Measurements from ENCODE around the gene STK33.

Gene STK33

DNA sequence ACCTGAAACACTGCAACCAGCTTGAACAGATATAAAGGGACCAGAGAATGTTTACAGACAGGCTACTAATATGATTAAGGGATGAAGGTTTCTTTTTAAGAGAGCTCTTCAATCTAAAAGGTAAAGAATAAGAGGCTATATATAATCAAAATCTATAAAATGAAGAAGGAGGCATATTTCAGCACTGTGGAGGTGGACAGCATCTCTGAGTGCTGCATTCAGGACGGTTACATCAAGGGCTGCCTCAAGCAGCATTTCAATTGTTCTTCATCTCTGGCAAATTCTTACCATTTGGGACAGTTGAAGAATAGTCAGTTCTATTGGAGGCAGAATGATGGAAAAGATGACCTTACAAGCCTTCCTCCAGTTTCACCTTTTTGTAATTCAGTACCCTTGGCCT is 190.7 kb downstream of the STK33 start:
- no peak for DNase-seq

DNA sequence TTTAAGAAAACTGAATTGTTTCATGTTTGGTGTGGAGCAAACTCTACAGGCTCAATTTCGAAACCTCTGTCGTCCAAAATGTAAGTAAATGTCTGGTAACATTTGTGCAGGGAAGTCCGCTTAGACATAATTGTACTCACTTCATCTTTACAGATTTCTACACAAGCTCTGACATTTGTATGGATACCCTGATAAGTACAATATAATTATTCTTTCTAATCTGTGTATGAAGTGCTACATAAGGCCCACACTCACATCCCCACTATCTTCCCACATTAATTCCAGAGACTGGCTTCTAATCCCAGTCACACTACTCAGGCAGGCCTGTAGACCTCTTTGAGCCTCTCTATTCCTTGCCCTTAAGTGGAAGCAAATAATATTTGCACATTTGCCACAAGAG is 201.1 kb downstream of the STK33 start:
- no peak for DNase-seq

DNA sequence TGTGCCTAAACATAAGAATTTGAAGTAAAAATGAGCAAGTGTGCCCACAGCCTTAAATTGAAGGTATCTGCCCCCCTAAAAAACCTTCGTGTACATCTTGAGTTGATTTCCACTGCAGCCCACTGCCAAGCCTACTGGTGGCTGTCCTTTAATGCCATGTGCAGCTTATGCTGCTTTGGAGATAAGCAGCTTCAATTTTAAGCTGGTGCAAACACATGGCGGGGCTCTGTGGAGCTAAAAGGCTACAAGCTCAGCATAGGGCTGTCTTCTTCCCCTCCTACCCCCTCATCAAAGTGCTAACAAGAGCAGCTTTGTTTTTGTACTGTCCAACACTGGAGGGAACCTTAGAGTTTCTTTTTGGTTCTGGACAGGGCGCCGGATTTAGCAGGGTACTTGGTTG is 201.9 kb downstream of the STK33 start:
- DNase-seq: no peak

DNA sequence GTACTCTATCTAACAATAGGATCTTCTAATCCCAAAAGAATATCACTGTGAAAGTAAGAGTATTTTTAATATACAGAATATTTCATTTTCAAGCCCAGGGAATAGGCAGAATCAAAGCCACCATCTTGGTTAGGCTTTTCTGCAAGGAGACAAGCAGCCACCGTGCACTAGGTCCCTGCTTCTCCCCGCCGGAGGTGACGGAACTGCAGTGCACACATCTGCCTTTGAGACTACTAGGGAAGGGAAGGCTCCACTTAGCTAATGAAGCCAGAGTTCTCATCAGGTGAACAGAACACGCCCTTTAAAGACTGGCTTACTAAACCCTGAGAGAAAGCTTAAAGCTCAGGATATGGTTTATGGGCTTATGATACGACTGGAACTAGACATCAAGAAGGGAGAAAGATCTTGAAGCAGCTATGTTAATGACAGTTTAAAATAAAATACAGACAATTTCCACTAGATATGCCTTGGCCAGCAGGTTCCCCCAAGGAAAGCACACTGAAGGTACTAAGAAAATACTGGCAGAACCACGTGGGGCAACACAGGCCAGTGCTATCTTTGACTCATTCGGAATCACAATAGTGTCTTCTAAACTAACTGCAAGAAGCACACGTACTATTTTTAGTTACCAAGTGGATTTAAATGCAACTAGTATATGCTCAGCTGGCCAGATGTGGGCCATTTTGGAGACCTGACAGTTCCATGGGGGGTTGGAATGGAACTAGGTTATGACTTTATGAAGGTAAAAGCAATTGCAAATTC is 203.0 kb downstream of the STK33 start:
- no peak for DNase-seq

DNA sequence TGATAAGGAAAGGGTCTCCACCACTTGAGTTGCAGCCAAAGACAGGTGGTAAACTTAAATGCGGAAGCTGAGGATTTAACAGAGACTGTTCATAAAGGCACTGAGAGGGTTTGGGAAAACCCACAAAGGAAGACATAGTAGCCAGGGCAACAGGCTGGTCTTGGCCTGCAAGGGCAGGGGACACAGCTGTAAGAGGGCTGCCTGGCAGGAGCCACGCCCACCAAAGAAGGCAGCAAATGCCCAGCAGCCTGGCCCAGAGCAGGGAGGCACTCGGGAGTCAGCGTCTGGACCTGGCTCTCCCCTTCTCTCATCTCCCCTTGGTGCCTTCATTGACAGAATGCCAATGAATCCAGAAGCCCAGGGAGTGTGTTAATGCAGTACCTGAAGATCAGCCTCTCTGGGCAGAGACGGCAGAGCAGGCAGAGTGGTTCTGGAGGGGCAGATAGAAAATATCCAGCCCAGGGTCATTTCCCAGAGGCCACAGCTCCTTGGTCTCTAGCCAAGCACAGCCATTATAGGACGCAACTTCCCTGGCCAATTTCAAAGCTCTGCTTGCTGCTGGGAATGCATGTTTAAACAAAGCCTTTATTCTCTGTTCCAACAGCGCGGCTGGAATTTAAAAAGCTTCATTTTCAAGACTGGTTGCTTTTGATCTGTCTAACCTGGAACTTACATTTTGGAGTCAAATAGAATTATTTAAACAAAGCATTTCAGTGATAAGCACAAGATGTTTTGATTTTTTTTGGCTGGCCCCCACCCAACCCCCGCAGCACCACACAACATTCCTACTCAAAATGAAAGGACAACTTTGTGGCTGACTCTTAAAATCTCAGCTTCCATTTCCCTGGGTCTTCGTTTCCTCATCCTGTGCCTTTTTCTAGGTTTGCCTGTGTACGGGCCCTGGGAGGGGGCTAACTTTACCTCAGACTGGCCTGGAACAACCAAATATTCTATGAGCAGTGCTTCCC is 204.7 kb downstream of the STK33 start:
- no peak for DNase-seq

DNA sequence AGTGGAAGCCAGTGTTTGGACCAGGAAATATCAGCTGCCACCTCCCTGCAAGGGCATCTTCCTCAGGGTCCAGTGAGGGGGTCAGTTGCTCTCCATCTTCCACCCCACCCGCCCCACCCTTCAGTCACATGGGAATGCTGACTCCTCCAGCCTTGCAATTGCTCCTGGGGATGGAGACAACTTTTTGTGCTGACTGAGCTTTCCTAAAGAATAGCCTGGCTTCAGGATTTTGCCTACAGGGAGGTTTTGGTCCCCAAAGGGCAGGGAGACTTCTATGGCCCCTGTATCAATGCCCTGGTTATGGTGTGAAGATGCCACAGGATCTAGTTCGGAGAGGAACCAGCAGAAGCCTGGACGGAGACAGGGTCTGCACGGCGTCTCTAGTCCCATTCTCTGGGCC is 206.3 kb downstream of the STK33 start:
- DNase-seq: no peak

DNA sequence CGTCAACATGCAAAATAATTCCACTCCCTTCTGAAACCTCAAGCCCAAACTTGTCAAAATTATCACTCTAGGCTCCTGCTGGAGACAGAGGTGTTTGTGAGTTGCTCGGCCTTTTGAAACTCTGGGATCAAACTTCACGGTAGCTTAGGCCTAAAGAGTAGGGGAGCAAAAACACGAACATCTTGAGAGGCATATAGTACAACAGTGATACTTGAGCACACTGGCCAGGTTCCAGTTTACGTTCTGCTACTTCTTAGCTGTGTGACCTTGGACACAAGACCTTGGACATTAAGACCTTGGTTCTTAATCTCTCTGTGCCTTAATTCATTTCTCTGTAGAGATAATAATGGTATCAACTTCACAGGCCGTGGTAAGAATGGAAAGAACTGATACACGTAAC is 206.9 kb downstream of the STK33 start:
- DNase-seq: no peak

DNA sequence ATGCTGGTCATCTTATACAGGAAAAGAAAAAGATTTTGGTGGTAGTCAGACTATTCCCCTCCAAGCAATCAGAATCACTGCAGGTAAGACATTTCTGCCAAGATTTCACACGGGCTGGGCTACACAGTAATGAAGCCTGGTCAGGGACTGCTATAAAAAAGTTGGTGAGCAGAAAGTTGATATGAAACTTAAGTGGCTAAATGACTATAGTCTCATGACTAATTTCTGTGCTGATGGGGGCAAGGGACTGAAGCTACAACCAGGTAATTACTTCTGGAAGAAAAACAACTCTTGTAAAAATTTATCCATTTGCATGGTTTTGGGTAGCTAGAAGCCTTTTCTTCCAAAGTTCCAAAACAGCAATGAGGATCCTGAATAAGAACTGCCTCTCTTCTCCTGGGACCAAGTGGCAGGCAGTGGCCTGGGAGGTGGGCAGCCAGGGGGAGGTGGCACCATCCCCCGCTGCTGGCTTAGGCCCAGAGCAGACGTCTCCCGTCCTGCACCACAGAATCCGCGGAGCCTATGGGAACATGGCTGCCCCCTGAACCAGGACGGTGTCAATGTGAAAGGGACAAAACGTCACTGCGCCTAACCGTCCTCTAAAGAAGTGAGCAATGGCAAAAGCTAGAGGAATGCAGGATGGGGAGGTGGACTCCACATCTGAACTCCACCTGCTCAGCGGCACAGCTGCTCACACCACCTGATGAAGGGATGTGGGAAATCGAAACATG is 207.7 kb downstream of the STK33 start:
- DNase-seq: no peak

DNA sequence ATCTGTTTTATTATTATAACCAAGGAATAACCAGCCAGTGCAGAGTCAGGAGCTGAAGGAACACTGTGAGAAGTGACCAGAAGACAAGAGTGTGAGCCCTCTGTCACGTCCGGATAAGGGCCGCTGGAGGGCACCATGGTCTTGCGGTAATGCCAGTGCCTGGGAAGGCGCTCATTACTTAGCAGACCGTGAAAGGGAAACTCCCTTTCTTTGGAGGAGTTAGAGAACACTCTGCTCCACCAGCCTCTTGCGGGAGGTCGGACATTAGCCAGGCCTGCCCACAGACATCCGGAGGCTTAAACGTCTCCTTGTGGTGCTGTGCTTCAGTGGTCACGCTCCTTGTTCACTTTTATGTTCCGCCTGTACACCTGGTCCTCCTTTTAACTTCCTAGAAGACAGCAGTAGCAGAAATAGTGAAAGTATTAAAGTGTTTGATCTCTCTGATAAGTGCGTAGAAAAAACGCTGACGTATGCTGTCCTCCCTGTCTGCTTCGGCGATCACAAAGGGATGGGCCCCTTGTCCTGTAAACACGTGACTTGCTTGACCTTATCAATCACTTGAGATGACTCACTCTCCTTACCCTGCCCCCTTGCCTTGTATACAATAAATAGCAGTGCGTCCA is 209.7 kb downstream of the STK33 start:
- no peak for DNase-seq

DNA sequence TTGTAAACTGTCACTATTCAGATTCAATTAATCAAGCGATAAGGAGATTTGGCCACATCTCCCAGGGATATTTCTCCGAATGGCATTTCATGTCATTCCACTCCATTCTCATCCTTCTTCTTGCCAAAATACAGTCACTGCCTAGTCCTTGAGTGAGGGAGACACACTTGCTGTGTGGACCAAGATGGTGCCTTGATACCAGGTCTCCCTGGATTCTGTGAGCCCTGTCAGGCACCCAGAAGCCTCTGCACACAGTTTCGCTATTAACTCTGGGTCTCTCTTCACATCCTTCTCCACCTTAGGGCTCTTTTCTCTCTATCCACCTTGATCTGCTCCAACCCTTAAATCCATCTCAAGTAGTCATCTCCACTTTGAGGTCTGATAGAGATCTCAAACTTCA is 210.4 kb downstream of the STK33 start:
- no peak for DNase-seq

DNA sequence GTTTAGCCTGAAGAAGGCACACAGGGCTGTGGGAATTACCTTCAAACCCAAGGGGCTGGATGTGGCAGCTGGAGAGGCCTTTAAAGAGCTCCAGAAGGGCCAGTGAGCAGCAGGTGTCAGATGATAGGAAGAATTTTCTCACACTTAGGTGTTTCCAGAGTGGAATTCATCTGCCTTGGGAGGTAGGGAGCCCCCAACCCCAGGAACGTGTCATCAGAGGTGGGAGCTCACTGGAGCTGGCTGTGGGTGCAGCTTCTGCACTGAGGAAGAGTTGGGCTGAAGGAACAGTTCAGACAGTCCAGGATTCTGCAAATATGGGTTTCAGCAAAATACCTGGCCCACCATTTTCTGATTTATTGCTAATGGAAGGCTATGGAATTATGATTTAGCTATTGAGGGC is 210.8 kb downstream of the STK33 start:
- DNase-seq: no peak

DNA sequence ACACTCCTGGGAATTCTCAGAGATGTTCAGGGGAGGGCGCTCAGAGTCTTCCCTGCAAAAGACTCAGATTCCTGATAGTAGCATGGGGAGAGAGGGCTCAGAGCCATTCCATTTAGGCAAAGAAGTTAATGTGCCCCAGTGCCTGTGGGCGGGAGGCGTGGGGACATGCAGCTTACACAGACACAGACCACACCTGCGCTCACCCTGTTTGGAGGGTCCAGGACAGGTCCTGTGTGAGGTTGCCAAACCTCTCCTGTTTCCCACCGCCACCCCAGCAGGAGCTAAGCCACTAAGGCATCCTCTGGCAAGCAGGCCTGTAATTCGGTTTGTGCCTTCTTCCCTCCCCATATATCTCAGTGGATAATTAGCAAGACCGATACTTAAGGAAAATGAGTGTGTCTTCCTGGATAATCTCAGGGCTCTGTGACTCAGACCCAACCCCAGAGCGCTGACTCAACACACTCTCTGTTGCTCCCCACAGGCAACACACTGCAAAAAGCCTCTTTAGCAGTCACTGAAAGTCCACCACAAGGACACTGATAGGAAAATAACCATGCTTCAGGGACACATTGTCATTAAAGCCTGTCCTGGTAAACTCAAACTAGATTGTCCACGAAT is 211.5 kb downstream of the STK33 start:
- no peak for DNase-seq

DNA sequence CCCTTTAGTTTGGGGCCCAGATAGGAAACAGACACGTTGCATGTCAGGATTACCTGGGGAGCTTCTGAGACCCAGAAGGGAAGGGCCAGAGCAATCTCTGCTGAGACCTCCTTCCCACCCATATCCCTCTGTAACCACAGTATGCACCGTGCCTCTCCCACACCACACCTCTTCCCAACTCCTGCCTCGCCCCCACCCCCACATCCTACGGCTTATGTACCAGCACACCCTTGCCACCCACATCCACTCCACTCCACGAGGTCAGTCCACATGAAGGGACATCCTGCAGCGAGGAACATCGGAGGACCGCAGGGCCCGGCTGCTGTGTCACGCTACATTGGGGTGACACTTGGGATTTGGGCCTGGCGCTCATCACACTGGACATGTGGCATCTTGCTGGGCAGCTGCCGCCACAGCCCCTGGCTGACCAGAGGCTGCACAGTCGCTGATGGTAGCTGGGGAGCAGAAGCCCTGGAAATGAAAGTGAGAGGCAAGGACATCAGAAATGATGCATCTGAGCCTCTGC is 212.1 kb downstream of the STK33 start:
- no peak for DNase-seq

DNA sequence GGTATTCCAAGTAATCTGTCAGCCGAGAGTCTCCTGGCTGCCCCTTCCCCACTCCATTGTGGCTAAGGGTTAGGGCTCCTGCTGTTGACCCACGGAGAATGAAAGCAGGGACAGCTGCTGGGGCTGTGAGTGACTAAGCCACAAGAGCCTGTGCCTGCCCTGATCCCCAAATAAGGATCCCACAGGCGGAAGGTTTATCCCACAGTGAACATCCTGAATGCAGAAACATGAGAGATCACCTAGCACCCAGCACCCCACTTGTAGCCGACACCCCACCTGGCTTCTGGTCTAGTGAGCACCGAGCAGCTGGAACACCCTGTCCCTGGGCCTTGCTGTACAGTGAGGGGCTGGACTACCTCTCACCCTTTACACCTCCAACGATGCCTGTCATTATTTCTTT is 212.7 kb downstream of the STK33 start:
- DNase-seq: no peak

DNA sequence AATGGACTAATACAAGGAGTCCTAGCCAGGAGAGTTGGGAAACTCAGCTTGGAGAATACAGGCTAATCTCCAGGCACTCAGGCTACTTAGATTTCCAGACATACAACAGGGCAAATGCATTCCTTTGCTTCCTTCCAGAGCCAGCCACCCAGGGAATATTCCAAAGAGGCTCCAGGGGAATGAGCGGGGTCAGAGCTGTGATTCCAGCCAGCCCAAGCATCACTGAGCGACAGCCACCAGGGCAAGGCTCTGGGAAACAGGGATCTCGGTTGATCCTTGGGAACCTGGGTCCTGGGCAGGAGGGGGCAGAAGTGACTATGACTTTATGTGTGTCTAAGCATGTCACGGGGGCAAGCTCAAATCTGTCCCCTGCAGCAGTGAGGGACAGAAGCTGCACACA is 218.1 kb downstream of the STK33 start:
- no peak for DNase-seq

DNA sequence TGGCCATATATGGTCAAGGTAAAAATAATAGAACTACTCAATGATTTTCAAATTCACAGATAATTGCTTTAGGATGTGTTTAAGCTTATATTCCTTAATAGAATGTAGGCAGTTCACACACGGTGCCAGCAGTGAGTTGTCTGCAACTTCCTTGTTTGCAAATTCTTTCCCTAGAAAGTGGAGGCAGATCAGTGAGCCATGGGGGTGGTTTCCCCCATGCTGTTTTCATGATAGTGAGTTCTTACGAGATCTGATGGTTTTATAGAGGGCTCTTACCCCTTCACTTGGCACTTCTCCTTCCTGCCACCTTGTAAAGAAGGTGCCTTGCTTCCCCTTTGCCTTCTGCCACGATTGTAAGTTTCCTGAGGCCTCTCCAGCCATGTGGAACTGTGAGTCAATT is 218.6 kb downstream of the STK33 start:
- DNase-seq: no peak

DNA sequence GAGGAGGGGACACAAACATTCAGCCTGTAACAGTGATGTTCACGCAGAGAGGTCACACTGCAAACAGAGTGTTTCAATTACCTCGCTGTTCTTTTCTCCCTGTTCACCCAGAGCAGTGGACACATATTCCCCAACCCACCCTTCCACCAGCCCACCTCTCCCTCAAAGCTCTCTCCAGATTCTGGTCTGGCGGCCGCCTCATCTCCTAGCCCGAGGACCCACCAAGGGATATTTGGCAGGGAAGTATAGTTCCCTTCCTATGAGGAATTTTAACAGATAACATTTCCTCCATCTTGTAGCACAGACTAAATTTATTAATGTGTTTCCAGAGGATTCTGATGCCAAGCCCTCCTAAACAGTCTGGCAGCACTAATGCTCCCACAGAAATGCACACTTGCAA is 219.3 kb downstream of the STK33 start:
- DNase-seq: no peak

DNA sequence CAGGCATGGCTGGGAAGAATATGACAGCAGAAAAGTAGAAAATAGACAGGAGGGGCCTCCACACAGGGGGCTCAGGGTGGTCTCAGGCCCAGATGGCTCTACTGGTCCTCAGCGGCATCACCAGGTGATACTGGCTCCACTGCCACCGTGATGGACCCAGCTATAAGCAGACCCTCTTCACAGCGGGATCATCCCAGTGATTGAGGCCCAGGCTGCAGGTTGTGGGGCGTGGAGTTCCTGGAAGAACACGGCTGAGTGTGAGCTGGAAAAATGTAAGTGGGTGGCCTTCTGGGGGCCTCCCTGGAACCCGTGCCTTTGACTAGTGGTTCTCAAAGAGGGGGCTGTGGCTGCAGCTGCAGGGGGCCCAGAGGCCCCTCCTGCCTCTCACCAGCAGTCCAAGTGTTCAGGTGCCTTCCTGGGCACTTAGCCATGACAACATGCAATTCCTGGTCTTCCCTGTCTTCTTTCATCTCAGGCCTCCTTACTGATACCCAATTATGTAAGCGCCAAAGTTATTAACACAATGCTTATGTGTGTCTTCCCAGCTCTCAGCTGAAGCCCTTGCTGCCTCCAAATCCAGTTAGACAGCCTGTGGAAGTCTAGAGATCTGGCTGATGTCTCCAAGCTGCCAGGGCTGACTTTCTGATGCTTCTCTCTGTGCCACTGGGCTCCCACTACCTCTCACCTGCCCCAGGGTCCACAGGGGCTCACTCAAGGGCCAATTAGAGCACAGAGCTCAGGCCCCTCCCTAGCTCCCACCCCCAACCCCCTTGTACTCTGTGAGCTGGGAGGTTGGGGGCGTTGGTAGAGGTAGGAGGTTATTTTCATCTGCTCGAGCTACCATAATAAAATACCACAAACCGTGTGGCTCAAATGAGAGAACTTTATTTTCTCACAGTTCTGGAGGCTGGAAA is 220.3 kb downstream of the STK33 start:
- no peak for DNase-seq

DNA sequence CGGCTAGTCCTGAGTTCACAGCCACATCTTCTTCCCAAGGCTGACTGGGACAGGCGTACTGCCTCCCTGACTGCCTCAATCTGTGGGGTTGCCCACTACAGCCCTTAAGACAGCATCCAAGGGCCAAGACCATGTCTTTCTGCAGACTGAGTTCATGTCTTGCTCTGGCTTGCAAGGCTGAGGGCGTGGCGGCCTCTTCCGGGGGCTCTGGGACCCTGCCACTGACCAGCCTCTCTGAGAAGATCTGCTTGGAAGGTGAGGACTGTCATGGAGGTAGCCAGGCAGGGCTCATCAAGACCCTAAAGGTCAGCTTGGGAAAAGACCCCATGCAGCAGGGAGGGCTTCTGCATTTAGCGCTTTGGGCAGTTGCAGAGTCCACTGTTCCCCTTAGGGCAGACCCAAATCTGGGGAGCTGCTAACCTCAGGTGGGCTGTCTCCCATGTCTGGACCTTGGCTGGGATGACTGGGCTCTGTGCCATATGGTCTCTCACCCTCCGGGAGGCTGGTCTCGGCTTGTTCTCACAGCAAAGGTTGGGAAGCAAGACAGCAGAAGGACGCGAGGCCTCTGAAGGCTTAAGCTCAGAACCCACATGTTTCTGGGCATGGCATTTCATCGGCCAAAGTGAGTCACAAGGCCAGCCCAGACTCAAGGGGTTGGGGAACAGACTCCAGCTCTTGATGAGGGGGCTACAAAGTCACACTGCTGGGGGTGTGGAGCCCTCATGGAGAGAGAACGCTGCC is 221.2 kb downstream of the STK33 start:
- DNase-seq: no peak

DNA sequence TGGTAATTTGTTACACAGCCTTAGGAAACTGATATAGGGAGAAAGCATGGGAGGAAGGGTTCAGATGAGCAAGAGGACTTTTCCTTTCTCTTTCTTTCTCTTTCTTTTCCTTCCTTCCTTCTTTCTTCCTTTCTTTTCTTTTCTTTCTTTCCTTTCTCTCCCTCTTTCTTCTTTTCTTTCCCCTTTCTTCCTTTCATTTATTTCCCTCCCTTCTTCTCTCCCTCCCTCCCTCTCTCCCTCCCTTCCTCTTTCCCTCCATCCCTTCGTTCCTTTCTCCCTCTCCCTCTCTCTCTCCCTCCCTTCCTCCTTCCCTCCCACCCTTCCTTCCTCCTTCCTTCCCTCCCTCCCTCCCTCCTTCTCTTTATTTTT is 222.5 kb downstream of the STK33 start:
- DNase-seq: no peak

Measured in inflammatory macrophage treated with lipopolysaccharide for 4 hours (primary cell).